ENCODE measurements around the gene TRAF5. TPM values are rescaled to one million over a fixed set of nuclear protein-coding genes. Genes with fewer than 3 reads are reported as not detected.

Gene TRAF5
- total RNA-seq, 1 experiment from 2014 or later = 15.2 TPM

GRCh38 chr1:211281320-211282022, 45.2 kb upstream of the TRAF5 start:
- Mint-ChIP-seq H3K4me1 (ENCODE audit: low read depth, unreplicated experiment) (no peaks in the 10 kb centered on the region), H3K9me3 (ENCODE audit: low read depth, unreplicated experiment) (no peaks in the 10 kb centered on the region), H3K4me3 (ENCODE audit: low read depth, unreplicated experiment) (no peak overlapping the region), H3K36me3 (ENCODE audit: insufficient read depth, unreplicated experiment) (peaks cover 12% of the 10 kb centered on the region), H3K27ac (ENCODE audit: unreplicated experiment) (no peak overlapping the region), H3K27me3 (ENCODE audit: unreplicated experiment) (no peaks in the 10 kb centered on the region)
- CTCF ChIA-PET = interaction anchor here (0.7 kb wide), 1 partner anchor 203 kb away, joined by 3 read pairs; no protein-coding TSS in a partner anchor
- no peak for TF ChIP-seq CTCF (IDR thresholded peaks at IDR 0.05; ENCODE audit: unreplicated experiment)
- intact Hi-C loops (cut with micrococcal nuclease; ENCODE audit: unreplicated experiment) = no loop called here
- no peak for DNase-seq
- BruUV-seq (replicated peaks) = no TSS peak

DNA sequence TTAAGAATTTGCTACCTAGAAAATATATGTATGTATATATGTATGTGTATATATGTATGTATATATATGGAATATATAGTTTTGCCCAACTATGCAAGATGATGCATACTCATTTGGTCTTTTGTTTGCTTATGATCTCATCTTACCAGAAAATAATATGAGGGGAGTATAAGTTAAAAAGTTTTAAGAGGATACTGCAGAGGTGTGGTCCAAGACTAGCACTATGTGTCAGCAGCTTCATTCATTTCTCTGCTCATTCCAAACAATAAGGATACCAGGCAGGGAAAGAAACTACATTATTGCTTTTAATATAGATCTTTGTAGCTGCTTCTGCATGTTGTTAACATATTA, 44.6 kb upstream of the TRAF5 start:
- no peaks in the 10 kb centered on the region for H3K9me3 Mint-ChIP-seq (ENCODE audit: low read depth, unreplicated experiment)
- CTCF ChIA-PET = no interaction called here
- no TSS peak for BruUV-seq (replicated peaks)
- no peaks in the 10 kb centered on the region for H3K4me1 Mint-ChIP-seq (ENCODE audit: low read depth, unreplicated experiment)
- H3K27ac Mint-ChIP-seq (ENCODE audit: unreplicated experiment) = no peak overlapping the region
- intact Hi-C loops (cut with micrococcal nuclease; ENCODE audit: unreplicated experiment) = no loop called here
- peaks cover 7% of the 10 kb centered on the region for H3K36me3 Mint-ChIP-seq (ENCODE audit: insufficient read depth, unreplicated experiment)
- H3K4me3 Mint-ChIP-seq (ENCODE audit: low read depth, unreplicated experiment) = no peak overlapping the region
- TF ChIP-seq CTCF (IDR thresholded peaks at IDR 0.05; ENCODE audit: unreplicated experiment) = no peak
- no peak for DNase-seq
- no peaks in the 10 kb centered on the region for H3K27me3 Mint-ChIP-seq (ENCODE audit: unreplicated experiment)

GRCh38 chr1:211285196-211285595, 41.4 kb upstream of the TRAF5 start:
- DNase-seq = no peak
- TF ChIP-seq CTCF (IDR thresholded peaks at IDR 0.05; ENCODE audit: unreplicated experiment) = no peak
- CTCF ChIA-PET = no interaction called here
- Mint-ChIP-seq H3K9me3 (ENCODE audit: low read depth, unreplicated experiment) (no peaks in the 10 kb centered on the region), H3K27me3 (ENCODE audit: unreplicated experiment) (no peaks in the 10 kb centered on the region), H3K36me3 (ENCODE audit: insufficient read depth, unreplicated experiment) (peaks cover 3% of the 10 kb centered on the region), H3K4me3 (ENCODE audit: low read depth, unreplicated experiment) (no peak overlapping the region), H3K4me1 (ENCODE audit: low read depth, unreplicated experiment) (no peaks in the 10 kb centered on the region), H3K27ac (ENCODE audit: unreplicated experiment) (no peak overlapping the region)
- no TSS peak for BruUV-seq (replicated peaks)
- intact Hi-C loops (cut with micrococcal nuclease; ENCODE audit: unreplicated experiment) = no loop called here

- CTCF ChIA-PET = no interaction called here
- no peaks in the 10 kb centered on the region for H3K9me3 Mint-ChIP-seq (ENCODE audit: low read depth, unreplicated experiment)
- DNase-seq = no peak
- intact Hi-C loops (cut with micrococcal nuclease; ENCODE audit: unreplicated experiment) = no loop called here
- H3K4me1 Mint-ChIP-seq (ENCODE audit: low read depth, unreplicated experiment) = no peaks in the 10 kb centered on the region
- no peak for TF ChIP-seq CTCF (IDR thresholded peaks at IDR 0.05; ENCODE audit: unreplicated experiment)
- H3K27me3 Mint-ChIP-seq (ENCODE audit: unreplicated experiment) = no peaks in the 10 kb centered on the region
- H3K36me3 Mint-ChIP-seq (ENCODE audit: insufficient read depth, unreplicated experiment) = peaks cover 14% of the 10 kb centered on the region
- no peak overlapping the region for H3K4me3 Mint-ChIP-seq (ENCODE audit: low read depth, unreplicated experiment)
- no peak overlapping the region for H3K27ac Mint-ChIP-seq (ENCODE audit: unreplicated experiment)
- no TSS peak for BruUV-seq (replicated peaks)
These were observed 39.4 kb upstream of the TRAF5 start for GRCh38 chr1:211287218-211287617.

Data from Calu3 (cell line).